ENCODE measurements around the gene KCNIP2.

The KCNIP2 gene

GRCh38 chr10:101843032-101844021, at the start of gene KCNIP2:
TSS of gene KCNIP2 (minus strand) at chr10:101843800. CDS start at chr10:101843568, 232 bp downstream.
- no peak for DNase-seq

- no peak for DNase-seq
These were observed 49.3 kb upstream of the KCNIP2 start for GRCh38 chr10:101892782-101893391.

- DNase-seq = peak; percentile 61
These were observed 45.9 kb upstream of the KCNIP2 start for GRCh38 chr10:101889256-101890210.

- DNase-seq = no peak
These were observed 44.8 kb upstream of the KCNIP2 start for GRCh38 chr10:101888251-101888949.

GRCh38 chr10:101887775-101888174, 44.2 kb upstream of the KCNIP2 start:
- no peak for DNase-seq

- DNase-seq = no peak
These were observed 43.1 kb upstream of the KCNIP2 start for GRCh38 chr10:101886521-101887312.

GRCh38 chr10:101881036-101881774, 37.6 kb upstream of the KCNIP2 start:
- no peak for DNase-seq

- DNase-seq = no peak
These were observed 36.6 kb upstream of the KCNIP2 start for GRCh38 chr10:101880232-101880573.

- no peak for DNase-seq
These were observed 36.0 kb upstream of the KCNIP2 start for GRCh38 chr10:101879456-101880231.

GRCh38 chr10:101878869-101879268, 35.3 kb upstream of the KCNIP2 start:
- no peak for DNase-seq

- no peak for DNase-seq
These were observed 31.6 kb upstream of the KCNIP2 start for GRCh38 chr10:101875068-101875688.

GRCh38 chr10:101874252-101874651, 30.7 kb upstream of the KCNIP2 start:
- no peak for DNase-seq

GRCh38 chr10:101867931-101868330, 24.3 kb upstream of the KCNIP2 start:
- DNase-seq = no peak

- DNase-seq = no peak
These were observed 15.9 kb upstream of the KCNIP2 start for GRCh38 chr10:101859530-101859929.

- no peak for DNase-seq
These were observed 15.3 kb upstream of the KCNIP2 start for GRCh38 chr10:101858723-101859500.

GRCh38 chr10:101857802-101858476, 14.3 kb upstream of the KCNIP2 start:
- no peak for DNase-seq

- no peak for DNase-seq
These were observed 13.0 kb upstream of the KCNIP2 start for GRCh38 chr10:101856626-101857025.

Data from NCI-H226 (cell line).